Stimulated activated effector memory CD8-positive, alpha-beta T cell treated with anti-CD3 and anti-CD28 coated beads, Interleukin-12 subunit alpha, Interleukin-12 subunit beta, amount 100 ng/mL, for 72 hours (primary cell): ENCODE measurements around the gene IGF2.

Source experiments
- ATAC-seq: fragments of 150-1000 bp; cut with Tn5 transposase; 2 replicates; pipeline ENCODE4 v1.10.0; 2021
- DNase-seq, 2 donors: peaks; one replicate each; pipeline ENCODE4 v3.0.0; 2021 to 2022; ENCODE audit warnings: low spot score in 2 of 2
- H3K27ac Mint-ChIP-seq: one replicate; pipeline ENCODE4 v1.8.0; 2022; ENCODE audit warnings: mild to moderate bottlenecking, mixed read lengths
- H3K36me3 Mint-ChIP-seq: one replicate; pipeline ENCODE4 v1.8.0; 2022; ENCODE audit warnings: mild to moderate bottlenecking, mixed read lengths
- H3K4me1 Mint-ChIP-seq: one replicate; pipeline ENCODE4 v1.8.0; 2022; ENCODE audit warnings: mixed read lengths
- H3K4me3 Mint-ChIP-seq: one replicate; pipeline ENCODE4 v1.8.0; 2022; ENCODE audit warnings: mild to moderate bottlenecking, mixed read lengths
- H3K9me3 Mint-ChIP-seq: one replicate; pipeline ENCODE4 v1.8.0; 2022; ENCODE audit warnings: mixed read lengths

The IGF2 gene

GRCh38 chr11:2101171-2101675, 38.0 kb downstream of the IGF2 start:
- Mint-ChIP-seq H3K27ac (no peak overlapping the region), H3K36me3 (no peaks in the 10 kb centered on the region), H3K9me3 (no peaks in the 10 kb centered on the region), H3K4me3 (no peak overlapping the region), H3K4me1 (peaks cover 6% of the 10 kb centered on the region)
- no peak for ATAC-seq
- no peak for DNase-seq

GRCh38 chr11:2100361-2101170, 38.6 kb downstream of the IGF2 start:
- no peak overlapping the region for H3K4me3 Mint-ChIP-seq
- DNase-seq (no peak), ATAC-seq (no peak)
- no peaks in the 10 kb centered on the region for H3K36me3 Mint-ChIP-seq
- no peaks in the 10 kb centered on the region for H3K9me3 Mint-ChIP-seq
- H3K4me1 Mint-ChIP-seq: peaks cover 6% of the 10 kb centered on the region
- H3K27ac Mint-ChIP-seq: no peak overlapping the region

GRCh38 chr11:2099516-2100349, 39.5 kb downstream of the IGF2 start:
- DNase-seq (no peak), ATAC-seq (no peak)
- H3K4me1 Mint-ChIP-seq: peaks cover 6% of the 10 kb centered on the region
- H3K4me3 Mint-ChIP-seq: no peak overlapping the region
- H3K27ac Mint-ChIP-seq: peak overlapping the region; percentile 34
- no peaks in the 10 kb centered on the region for H3K36me3 Mint-ChIP-seq
- no peaks in the 10 kb centered on the region for H3K9me3 Mint-ChIP-seq

- Mint-ChIP-seq H3K4me1 (peaks cover 6% of the 10 kb centered on the region), H3K36me3 (peaks cover 6% of the 10 kb centered on the region), H3K9me3 (no peaks in the 10 kb centered on the region), H3K27ac (peak overlapping the region; percentile 34), H3K4me3 (no peak overlapping the region)
- no peak for ATAC-seq
- no peak for DNase-seq
Measured at GRCh38 chr11:2098691-2099515, 40.3 kb downstream of the IGF2 start.

GRCh38 chr11:2097998-2098690, 41.0 kb downstream of the IGF2 start:
- DNase-seq (no peak), ATAC-seq (no peak)
- peaks cover 6% of the 10 kb centered on the region for H3K36me3 Mint-ChIP-seq
- H3K4me1 Mint-ChIP-seq: peaks cover 11% of the 10 kb centered on the region
- no peak overlapping the region for H3K27ac Mint-ChIP-seq
- no peak overlapping the region for H3K4me3 Mint-ChIP-seq
- no peaks in the 10 kb centered on the region for H3K9me3 Mint-ChIP-seq

- ATAC-seq (no peak), DNase-seq (no peak)
- Mint-ChIP-seq H3K36me3 (peaks cover 6% of the 10 kb centered on the region), H3K4me1 (peaks cover 18% of the 10 kb centered on the region), H3K4me3 (no peak overlapping the region), H3K9me3 (no peaks in the 10 kb centered on the region), H3K27ac (no peak overlapping the region)
Measured at GRCh38 chr11:2097356-2097997, 41.7 kb downstream of the IGF2 start.

- Mint-ChIP-seq H3K4me3 (no peak overlapping the region), H3K36me3 (peaks cover 6% of the 10 kb centered on the region), H3K27ac (no peak overlapping the region), H3K9me3 (no peaks in the 10 kb centered on the region), H3K4me1 (peaks cover 20% of the 10 kb centered on the region)
- DNase-seq (no peak), ATAC-seq (no peak)
Measured at GRCh38 chr11:2096919-2097301, 42.3 kb downstream of the IGF2 start.

- no peak overlapping the region for H3K4me3 Mint-ChIP-seq
- H3K36me3 Mint-ChIP-seq: peaks cover 6% of the 10 kb centered on the region
- DNase-seq (no peak), ATAC-seq (no peak)
- peaks cover 23% of the 10 kb centered on the region for H3K4me1 Mint-ChIP-seq
- no peak overlapping the region for H3K27ac Mint-ChIP-seq
- H3K9me3 Mint-ChIP-seq: no peaks in the 10 kb centered on the region
Measured at GRCh38 chr11:2096011-2096918, 42.9 kb downstream of the IGF2 start.

- H3K9me3 Mint-ChIP-seq: no peaks in the 10 kb centered on the region
- no peak for DNase-seq
- no peak overlapping the region for H3K4me3 Mint-ChIP-seq
- H3K27ac Mint-ChIP-seq: no peak overlapping the region
- H3K4me1 Mint-ChIP-seq: peaks cover 23% of the 10 kb centered on the region
- no peak for ATAC-seq
- peaks cover 6% of the 10 kb centered on the region for H3K36me3 Mint-ChIP-seq
Measured at GRCh38 chr11:2095542-2095941, 43.6 kb downstream of the IGF2 start.

GRCh38 chr11:2095198-2095520, 44.0 kb downstream of the IGF2 start:
- H3K36me3 Mint-ChIP-seq: peaks cover 6% of the 10 kb centered on the region
- no peaks in the 10 kb centered on the region for H3K9me3 Mint-ChIP-seq
- H3K4me3 Mint-ChIP-seq: no peak overlapping the region
- no peak overlapping the region for H3K27ac Mint-ChIP-seq
- ATAC-seq (no peak), DNase-seq (no peak)
- H3K4me1 Mint-ChIP-seq: peaks cover 21% of the 10 kb centered on the region

GRCh38 chr11:2094354-2095197, 44.6 kb downstream of the IGF2 start:
- Mint-ChIP-seq H3K4me1 (peaks cover 19% of the 10 kb centered on the region), H3K27ac (no peak overlapping the region), H3K9me3 (no peaks in the 10 kb centered on the region), H3K4me3 (no peak overlapping the region), H3K36me3 (peaks cover 6% of the 10 kb centered on the region)
- ATAC-seq: no peak
- no peak for DNase-seq

GRCh38 chr11:2093575-2094353, 45.4 kb downstream of the IGF2 start:
- H3K4me1 Mint-ChIP-seq: peaks cover 27% of the 10 kb centered on the region
- ATAC-seq (no peak), DNase-seq (no peak)
- H3K27ac Mint-ChIP-seq: no peak overlapping the region
- no peak overlapping the region for H3K4me3 Mint-ChIP-seq
- no peaks in the 10 kb centered on the region for H3K9me3 Mint-ChIP-seq
- H3K36me3 Mint-ChIP-seq: peaks cover 6% of the 10 kb centered on the region
